C4-2B (cell line): ENCODE data around the gene ADGRD2.

ENCODE experiments used
- ZFX ChIP-seq: fragments of 450-650 bp; IDR thresholded peaks from 2 replicates; pipeline ENCODE4 v1.6.1; 2017
- TF ChIP-seq, protein P1 (sequence below): fragments of 450-650 bp; conservative IDR thresholded peaks from 2 replicates; pipeline ENCODE4 v1.5.1; 2017; ENCODE audit warnings: mild to moderate bottlenecking

DNA sequence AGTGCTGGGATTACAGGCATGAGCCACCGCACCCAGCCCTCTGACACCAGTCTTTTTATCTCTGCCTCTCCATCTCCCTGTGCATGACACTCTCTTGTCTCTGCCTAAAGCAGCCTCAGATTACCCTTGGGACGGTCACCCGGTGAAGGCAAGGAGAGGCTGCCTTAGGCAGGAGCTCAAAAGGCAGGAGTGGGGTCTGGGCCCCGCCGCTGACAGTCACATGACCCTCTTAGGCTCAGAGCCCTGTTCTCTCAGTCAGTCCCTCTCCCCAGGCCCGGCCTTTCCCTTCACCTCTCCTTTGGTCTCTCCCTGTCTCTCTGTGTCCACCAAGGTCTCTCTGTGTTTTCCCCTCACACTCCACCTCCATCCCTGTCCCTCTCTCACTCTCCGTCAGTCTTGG is 22.5 kb downstream of the ADGRD2 start:
- TF ChIP-seq, protein P1, sequence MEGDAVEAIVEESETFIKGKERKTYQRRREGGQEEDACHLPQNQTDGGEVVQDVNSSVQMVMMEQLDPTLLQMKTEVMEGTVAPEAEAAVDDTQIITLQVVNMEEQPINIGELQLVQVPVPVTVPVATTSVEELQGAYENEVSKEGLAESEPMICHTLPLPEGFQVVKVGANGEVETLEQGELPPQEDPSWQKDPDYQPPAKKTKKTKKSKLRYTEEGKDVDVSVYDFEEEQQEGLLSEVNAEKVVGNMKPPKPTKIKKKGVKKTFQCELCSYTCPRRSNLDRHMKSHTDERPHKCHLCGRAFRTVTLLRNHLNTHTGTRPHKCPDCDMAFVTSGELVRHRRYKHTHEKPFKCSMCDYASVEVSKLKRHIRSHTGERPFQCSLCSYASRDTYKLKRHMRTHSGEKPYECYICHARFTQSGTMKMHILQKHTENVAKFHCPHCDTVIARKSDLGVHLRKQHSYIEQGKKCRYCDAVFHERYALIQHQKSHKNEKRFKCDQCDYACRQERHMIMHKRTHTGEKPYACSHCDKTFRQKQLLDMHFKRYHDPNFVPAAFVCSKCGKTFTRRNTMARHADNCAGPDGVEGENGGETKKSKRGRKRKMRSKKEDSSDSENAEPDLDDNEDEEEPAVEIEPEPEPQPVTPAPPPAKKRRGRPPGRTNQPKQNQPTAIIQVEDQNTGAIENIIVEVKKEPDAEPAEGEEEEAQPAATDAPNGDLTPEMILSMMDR = no peak
- TF ChIP-seq ZFX = no peak
